WTC11 (cell line): ENCODE results near the gene GNS. TPM values are rescaled to one million over a fixed set of nuclear protein-coding genes. Genes with fewer than 3 reads are reported as not detected.

ENCODE experiments used
- ATAC-seq: fragments of 200-7000 bp; cut with Tn5 transposase; 2 replicates; pipeline ENCODE4 v1.10.0; 2021; ENCODE audit warnings: mild to moderate bottlenecking, moderate library complexity
- CTCF ChIA-PET: fragments of 300-600 bp; sonication (Branson Sonifier 250); formaldehyde crosslinking; loops from one replicate; lab custom pipeline; 2021; ENCODE audit warnings: antibody characterized with exemption; lab: Charles Lee
- POLR2A ChIA-PET: fragments of 350-600 bp; sonication (Branson Sonifier 250); formaldehyde crosslinking; loops from one replicate; lab custom pipeline; 2021; ENCODE audit warnings: antibody characterized with exemption; lab: Charles Lee
- DNase-seq: peaks from one replicate; pipeline ENCODE4 v3.0.0; 2021; ENCODE audit warnings: low spot score
- H3K27ac Mint-ChIP-seq: 2 replicates; pipeline ENCODE4 v1.8.0; 2021; ENCODE audit warnings: mixed read lengths
- H3K27me3 Mint-ChIP-seq: 2 replicates; pipeline ENCODE4 v1.8.0; 2021; ENCODE audit warnings: low read depth, mild to moderate bottlenecking, moderate library complexity, mixed read lengths
- H3K36me3 Mint-ChIP-seq: 2 replicates; pipeline ENCODE4 v1.8.0; 2021; ENCODE audit warnings: mixed read lengths
- H3K4me1 Mint-ChIP-seq: 2 replicates; pipeline ENCODE4 v1.8.0; 2022; ENCODE audit warnings: mixed read lengths
- H3K4me3 Mint-ChIP-seq: 2 replicates; pipeline ENCODE4 v1.8.0; 2021; ENCODE audit warnings: mild to moderate bottlenecking, moderate library complexity, mixed read lengths
- H3K9me3 Mint-ChIP-seq: 2 replicates; pipeline ENCODE4 v1.8.0; 2021; ENCODE audit warnings: mixed read lengths
- GRHL2 ChIP-seq: fragments of 250-450 bp; sonication (Bioruptor Pico); IDR thresholded peaks from 2 replicates; pipeline ENCODE4 v1.8.0; 2022; ENCODE audit warnings: mild to moderate bottlenecking, moderate library complexity; ENCODE audit not compliant: insufficient replicate concordance, severe bottlenecking
- RELA ChIP-seq: sonication (generic); formaldehyde crosslinking; IDR thresholded peaks from 2 replicates; pipeline ENCODE4 v1.8.1; 2022; ENCODE audit warnings: missing genetic modification reagents, mild to moderate bottlenecking, borderline replicate concordance
- ZBTB21 ChIP-seq: sonication (generic); formaldehyde crosslinking; IDR thresholded peaks from 2 replicates; pipeline ENCODE4 v1.8.1; 2023; ENCODE audit warnings: mild to moderate bottlenecking, missing genetic modification reagents, borderline replicate concordance
- ZNF232 ChIP-seq: sonication (generic); formaldehyde crosslinking; IDR thresholded peaks from 2 replicates; pipeline ENCODE4 v1.8.0; 2022; ENCODE audit warnings: mild to moderate bottlenecking, missing genetic modification reagents
- ZNF416 ChIP-seq: fragments of 250-450 bp; sonication (Bioruptor Pico); IDR thresholded peaks from 2 replicates; pipeline ENCODE4 v1.9.0; 2021; ENCODE audit warnings: mild to moderate bottlenecking, inconsistent platforms
- total RNA-seq: library from RNA; stranded (reverse); gene quantifications from 3 replicates; pipeline ENCODE4 v1.2.3, GENCODE V29; 2021
- TF ChIP-seq, protein P1 (sequence below): fragments of 250-450 bp; sonication (Bioruptor Pico); IDR thresholded peaks from 2 replicates; pipeline ENCODE4 v2.1.2; 2022; ENCODE audit warnings: mild to moderate bottlenecking, moderate library complexity
- TF ChIP-seq, protein P2 (sequence below): sonication (generic); formaldehyde crosslinking; IDR thresholded peaks from 2 replicates; pipeline ENCODE4 v1.8.1; 2022; ENCODE audit warnings: mild to moderate bottlenecking, missing genetic modification reagents, moderate library complexity, borderline replicate concordance
- TF ChIP-seq, protein P3 (sequence below): sonication (generic); formaldehyde crosslinking; IDR thresholded peaks from 2 replicates; pipeline ENCODE4 v1.8.0; 2022; ENCODE audit warnings: mild to moderate bottlenecking, missing genetic modification reagents
- TF ChIP-seq, protein P4 (sequence below): sonication (generic); formaldehyde crosslinking; IDR thresholded peaks from 2 replicates; pipeline ENCODE4 v1.8.1; 2023; ENCODE audit warnings: mild to moderate bottlenecking, missing genetic modification reagents
- TF ChIP-seq, protein P5 (sequence below): sonication (generic); formaldehyde crosslinking; conservative IDR thresholded peaks from 2 replicates; pipeline ENCODE4 v1.8.1; 2022; ENCODE audit warnings: mild to moderate bottlenecking, missing genetic modification reagents
- TF ChIP-seq, protein P6 (sequence below): fragments of 250-450 bp; sonication (Bioruptor Pico); IDR thresholded peaks from 2 replicates; pipeline ENCODE4 v1.9.0; 2021; ENCODE audit warnings: moderate library complexity, mild to moderate bottlenecking, inconsistent platforms, borderline replicate concordance
- TF ChIP-seq, protein P7 (sequence below): sonication (generic); formaldehyde crosslinking; IDR thresholded peaks from 2 replicates; pipeline ENCODE4 v1.8.0; 2023; ENCODE audit warnings: missing genetic modification reagents, mild to moderate bottlenecking, borderline replicate concordance
- TF ChIP-seq, protein P8 (sequence below): sonication (generic); formaldehyde crosslinking; IDR thresholded peaks from 2 replicates; pipeline ENCODE4 v1.8.0; 2022; ENCODE audit warnings: mild to moderate bottlenecking, missing genetic modification reagents
- TF ChIP-seq, protein P9 (sequence below): sonication (generic); formaldehyde crosslinking; IDR thresholded peaks from 2 replicates; pipeline ENCODE4 v1.8.0; 2023; ENCODE audit warnings: mild to moderate bottlenecking, missing genetic modification reagents

Gene GNS
- total RNA-seq, 1 experiment from 2014 or later, result 24.7 TPM

DNA sequence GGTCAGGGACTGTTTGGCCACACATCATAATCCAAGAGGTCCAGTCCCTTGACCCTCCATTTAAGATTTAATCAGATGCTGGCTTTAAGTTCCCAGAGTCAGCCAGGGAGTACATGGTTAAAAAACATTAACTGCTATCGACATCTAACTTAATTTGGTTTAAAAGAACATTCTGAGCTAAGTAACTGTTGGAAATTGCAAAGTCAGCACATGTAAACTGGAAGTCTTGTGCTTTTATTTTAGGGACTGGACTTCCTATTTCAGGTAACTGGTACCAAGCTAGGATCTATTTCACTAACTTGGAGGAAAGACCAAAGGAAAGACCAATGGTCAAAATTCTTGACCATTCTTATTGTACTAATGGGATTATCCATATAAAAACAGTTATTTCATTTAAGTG, 40.6 kb downstream of the GNS start:
- TF ChIP-seq, protein P1, sequence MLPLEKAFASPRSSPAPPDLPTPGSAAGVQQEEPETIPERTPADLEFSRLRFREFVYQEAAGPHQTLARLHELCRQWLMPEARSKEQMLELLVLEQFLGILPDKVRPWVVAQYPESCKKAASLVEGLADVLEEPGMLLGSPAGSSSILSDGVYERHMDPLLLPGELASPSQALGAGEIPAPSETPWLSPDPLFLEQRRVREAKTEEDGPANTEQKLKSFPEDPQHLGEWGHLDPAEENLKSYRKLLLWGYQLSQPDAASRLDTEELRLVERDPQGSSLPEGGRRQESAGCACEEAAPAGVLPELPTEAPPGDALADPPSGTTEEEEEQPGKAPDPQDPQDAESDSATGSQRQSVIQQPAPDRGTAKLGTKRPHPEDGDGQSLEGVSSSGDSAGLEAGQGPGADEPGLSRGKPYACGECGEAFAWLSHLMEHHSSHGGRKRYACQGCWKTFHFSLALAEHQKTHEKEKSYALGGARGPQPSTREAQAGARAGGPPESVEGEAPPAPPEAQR, result no peak
- no peak for TF ChIP-seq ZNF232 (CRISPR knock-in tag)
- no peak for TF ChIP-seq RELA
- no peak for TF ChIP-seq ZBTB21
- DNase-seq, result no peak
- Mint-ChIP-seq H3K4me3 (no peak overlapping the region), H3K36me3 (peaks cover 36% of the 10 kb centered on the region), H3K9me3 (no peaks in the 10 kb centered on the region), H3K27me3 (no peaks in the 10 kb centered on the region), H3K27ac (no peak overlapping the region), H3K4me1 (no peaks in the 10 kb centered on the region)
- ATAC-seq, result no peak
- ChIA-PET POLR2A (no interaction called here), CTCF (no interaction called here)

DNA sequence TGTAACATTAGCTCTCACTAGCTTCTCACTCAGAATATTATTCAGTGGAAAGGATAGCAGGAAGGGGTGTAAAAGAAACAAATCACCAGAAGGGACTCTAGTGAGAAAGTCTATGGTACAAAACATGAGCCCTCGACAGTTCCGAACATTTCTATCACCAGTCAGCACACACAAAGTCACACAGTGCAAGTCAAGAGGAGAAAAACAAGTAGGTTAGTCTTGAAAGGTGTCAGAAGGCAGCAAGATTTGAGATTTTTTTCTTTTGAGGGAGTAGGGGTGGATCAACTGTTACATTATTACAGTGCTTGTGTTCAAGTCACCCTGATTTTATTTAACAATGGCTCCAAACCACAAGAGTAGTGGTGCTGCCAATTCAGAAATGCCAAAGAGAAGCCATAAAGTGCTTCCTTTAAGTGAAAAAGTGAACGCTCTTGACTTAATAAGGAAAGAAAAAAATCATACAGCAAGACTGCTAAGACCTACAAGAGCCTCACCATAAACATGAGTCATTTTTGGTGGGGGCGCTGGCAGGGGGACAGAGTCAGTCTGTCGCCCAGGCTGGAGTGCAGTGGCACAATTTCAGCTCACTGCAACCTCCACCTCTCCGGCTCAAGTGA, 42.3 kb downstream of the GNS start:
- ChIA-PET CTCF (no interaction called here), POLR2A (no interaction called here)
- H3K9me3 Mint-ChIP-seq, result no peaks in the 10 kb centered on the region
- H3K4me1 Mint-ChIP-seq, result no peaks in the 10 kb centered on the region
- no peak overlapping the region for H3K4me3 Mint-ChIP-seq
- H3K36me3 Mint-ChIP-seq, result peaks cover 30% of the 10 kb centered on the region
- ATAC-seq (no peak), DNase-seq (no peak)
- TF ChIP-seq, protein P2, sequence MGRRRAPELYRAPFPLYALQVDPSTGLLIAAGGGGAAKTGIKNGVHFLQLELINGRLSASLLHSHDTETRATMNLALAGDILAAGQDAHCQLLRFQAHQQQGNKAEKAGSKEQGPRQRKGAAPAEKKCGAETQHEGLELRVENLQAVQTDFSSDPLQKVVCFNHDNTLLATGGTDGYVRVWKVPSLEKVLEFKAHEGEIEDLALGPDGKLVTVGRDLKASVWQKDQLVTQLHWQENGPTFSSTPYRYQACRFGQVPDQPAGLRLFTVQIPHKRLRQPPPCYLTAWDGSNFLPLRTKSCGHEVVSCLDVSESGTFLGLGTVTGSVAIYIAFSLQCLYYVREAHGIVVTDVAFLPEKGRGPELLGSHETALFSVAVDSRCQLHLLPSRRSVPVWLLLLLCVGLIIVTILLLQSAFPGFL (CRISPR knock-in tag), result no peak
- TF ChIP-seq, protein P3, sequence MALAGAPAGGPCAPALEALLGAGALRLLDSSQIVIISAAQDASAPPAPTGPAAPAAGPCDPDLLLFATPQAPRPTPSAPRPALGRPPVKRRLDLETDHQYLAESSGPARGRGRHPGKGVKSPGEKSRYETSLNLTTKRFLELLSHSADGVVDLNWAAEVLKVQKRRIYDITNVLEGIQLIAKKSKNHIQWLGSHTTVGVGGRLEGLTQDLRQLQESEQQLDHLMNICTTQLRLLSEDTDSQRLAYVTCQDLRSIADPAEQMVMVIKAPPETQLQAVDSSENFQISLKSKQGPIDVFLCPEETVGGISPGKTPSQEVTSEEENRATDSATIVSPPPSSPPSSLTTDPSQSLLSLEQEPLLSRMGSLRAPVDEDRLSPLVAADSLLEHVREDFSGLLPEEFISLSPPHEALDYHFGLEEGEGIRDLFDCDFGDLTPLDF (CRISPR knock-in tag), result no peak
- TF ChIP-seq, protein P4, sequence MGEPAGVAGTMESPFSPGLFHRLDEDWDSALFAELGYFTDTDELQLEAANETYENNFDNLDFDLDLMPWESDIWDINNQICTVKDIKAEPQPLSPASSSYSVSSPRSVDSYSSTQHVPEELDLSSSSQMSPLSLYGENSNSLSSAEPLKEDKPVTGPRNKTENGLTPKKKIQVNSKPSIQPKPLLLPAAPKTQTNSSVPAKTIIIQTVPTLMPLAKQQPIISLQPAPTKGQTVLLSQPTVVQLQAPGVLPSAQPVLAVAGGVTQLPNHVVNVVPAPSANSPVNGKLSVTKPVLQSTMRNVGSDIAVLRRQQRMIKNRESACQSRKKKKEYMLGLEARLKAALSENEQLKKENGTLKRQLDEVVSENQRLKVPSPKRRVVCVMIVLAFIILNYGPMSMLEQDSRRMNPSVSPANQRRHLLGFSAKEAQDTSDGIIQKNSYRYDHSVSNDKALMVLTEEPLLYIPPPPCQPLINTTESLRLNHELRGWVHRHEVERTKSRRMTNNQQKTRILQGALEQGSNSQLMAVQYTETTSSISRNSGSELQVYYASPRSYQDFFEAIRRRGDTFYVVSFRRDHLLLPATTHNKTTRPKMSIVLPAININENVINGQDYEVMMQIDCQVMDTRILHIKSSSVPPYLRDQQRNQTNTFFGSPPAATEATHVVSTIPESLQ (CRISPR knock-in tag), result no peak
- H3K27me3 Mint-ChIP-seq, result no peaks in the 10 kb centered on the region
- no peak overlapping the region for H3K27ac Mint-ChIP-seq

DNA sequence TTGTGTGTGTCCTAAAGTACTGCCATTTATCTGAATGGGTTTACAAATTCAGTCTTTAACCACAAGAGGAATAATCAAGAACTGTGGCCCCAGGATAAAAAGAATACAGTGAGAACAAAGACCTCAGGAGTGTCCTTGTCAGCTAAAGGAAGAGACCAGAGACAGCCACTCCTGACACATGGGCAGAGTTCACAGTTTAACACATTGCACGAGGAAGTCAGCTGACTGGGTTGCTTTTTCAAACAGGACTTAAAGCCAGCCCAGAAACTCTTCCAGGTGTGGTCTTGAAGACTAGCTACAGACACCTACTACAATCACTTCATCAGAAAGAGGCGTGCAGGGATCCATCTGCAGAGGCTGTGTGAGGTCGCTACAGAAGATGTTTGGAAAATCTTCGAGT, 42.8 kb downstream of the GNS start:
- POLR2A ChIA-PET, result no interaction called here
- TF ChIP-seq, protein P5, sequence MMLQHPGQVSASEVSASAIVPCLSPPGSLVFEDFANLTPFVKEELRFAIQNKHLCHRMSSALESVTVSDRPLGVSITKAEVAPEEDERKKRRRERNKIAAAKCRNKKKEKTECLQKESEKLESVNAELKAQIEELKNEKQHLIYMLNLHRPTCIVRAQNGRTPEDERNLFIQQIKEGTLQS, result no peak
- TF ChIP-seq, protein P6, sequence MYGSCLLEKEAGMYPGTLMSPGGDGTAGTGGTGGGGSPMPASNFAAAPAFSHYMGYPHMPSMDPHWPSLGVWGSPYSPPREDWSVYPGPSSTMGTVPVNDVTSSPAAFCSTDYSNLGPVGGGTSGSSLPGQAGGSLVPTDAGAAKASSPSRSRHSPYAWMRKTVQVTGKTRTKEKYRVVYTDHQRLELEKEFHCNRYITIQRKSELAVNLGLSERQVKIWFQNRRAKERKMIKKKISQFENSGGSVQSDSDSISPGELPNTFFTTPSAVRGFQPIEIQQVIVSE (CRISPR knock-in tag), result no peak
- TF ChIP-seq, protein P7, sequence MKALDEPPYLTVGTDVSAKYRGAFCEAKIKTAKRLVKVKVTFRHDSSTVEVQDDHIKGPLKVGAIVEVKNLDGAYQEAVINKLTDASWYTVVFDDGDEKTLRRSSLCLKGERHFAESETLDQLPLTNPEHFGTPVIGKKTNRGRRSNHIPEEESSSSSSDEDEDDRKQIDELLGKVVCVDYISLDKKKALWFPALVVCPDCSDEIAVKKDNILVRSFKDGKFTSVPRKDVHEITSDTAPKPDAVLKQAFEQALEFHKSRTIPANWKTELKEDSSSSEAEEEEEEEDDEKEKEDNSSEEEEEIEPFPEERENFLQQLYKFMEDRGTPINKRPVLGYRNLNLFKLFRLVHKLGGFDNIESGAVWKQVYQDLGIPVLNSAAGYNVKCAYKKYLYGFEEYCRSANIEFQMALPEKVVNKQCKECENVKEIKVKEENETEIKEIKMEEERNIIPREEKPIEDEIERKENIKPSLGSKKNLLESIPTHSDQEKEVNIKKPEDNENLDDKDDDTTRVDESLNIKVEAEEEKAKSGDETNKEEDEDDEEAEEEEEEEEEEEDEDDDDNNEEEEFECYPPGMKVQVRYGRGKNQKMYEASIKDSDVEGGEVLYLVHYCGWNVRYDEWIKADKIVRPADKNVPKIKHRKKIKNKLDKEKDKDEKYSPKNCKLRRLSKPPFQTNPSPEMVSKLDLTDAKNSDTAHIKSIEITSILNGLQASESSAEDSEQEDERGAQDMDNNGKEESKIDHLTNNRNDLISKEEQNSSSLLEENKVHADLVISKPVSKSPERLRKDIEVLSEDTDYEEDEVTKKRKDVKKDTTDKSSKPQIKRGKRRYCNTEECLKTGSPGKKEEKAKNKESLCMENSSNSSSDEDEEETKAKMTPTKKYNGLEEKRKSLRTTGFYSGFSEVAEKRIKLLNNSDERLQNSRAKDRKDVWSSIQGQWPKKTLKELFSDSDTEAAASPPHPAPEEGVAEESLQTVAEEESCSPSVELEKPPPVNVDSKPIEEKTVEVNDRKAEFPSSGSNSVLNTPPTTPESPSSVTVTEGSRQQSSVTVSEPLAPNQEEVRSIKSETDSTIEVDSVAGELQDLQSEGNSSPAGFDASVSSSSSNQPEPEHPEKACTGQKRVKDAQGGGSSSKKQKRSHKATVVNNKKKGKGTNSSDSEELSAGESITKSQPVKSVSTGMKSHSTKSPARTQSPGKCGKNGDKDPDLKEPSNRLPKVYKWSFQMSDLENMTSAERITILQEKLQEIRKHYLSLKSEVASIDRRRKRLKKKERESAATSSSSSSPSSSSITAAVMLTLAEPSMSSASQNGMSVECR (CRISPR knock-in tag), result no peak
- TF ChIP-seq, protein P8, sequence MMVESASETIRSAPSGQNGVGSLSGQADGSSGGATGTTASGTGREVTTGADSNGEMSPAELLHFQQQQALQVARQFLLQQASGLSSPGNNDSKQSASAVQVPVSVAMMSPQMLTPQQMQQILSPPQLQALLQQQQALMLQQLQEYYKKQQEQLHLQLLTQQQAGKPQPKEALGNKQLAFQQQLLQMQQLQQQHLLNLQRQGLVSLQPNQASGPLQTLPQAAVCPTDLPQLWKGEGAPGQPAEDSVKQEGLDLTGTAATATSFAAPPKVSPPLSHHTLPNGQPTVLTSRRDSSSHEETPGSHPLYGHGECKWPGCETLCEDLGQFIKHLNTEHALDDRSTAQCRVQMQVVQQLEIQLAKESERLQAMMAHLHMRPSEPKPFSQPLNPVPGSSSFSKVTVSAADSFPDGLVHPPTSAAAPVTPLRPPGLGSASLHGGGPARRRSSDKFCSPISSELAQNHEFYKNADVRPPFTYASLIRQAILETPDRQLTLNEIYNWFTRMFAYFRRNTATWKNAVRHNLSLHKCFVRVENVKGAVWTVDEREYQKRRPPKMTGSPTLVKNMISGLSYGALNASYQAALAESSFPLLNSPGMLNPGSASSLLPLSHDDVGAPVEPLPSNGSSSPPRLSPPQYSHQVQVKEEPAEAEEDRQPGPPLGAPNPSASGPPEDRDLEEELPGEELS (CRISPR knock-in tag), result no peak
- no peak for TF ChIP-seq ZNF416 (CRISPR knock-in tag)
- TF ChIP-seq, protein P9, sequence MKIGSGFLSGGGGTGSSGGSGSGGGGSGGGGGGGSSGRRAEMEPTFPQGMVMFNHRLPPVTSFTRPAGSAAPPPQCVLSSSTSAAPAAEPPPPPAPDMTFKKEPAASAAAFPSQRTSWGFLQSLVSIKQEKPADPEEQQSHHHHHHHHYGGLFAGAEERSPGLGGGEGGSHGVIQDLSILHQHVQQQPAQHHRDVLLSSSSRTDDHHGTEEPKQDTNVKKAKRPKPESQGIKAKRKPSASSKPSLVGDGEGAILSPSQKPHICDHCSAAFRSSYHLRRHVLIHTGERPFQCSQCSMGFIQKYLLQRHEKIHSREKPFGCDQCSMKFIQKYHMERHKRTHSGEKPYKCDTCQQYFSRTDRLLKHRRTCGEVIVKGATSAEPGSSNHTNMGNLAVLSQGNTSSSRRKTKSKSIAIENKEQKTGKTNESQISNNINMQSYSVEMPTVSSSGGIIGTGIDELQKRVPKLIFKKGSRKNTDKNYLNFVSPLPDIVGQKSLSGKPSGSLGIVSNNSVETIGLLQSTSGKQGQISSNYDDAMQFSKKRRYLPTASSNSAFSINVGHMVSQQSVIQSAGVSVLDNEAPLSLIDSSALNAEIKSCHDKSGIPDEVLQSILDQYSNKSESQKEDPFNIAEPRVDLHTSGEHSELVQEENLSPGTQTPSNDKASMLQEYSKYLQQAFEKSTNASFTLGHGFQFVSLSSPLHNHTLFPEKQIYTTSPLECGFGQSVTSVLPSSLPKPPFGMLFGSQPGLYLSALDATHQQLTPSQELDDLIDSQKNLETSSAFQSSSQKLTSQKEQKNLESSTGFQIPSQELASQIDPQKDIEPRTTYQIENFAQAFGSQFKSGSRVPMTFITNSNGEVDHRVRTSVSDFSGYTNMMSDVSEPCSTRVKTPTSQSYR (CRISPR knock-in tag), result no peak
- no peak for TF ChIP-seq GRHL2 (CRISPR knock-in tag)

More for the DNA sequence above, 42.8 kb downstream of the GNS start:
- no peaks in the 10 kb centered on the region for H3K9me3 Mint-ChIP-seq
- no peak for ATAC-seq
- H3K4me3 Mint-ChIP-seq, result no peak overlapping the region
- CTCF ChIA-PET, result interaction anchor here (0.6 kb wide), 1 partner anchor 167 kb away, joined by 3 read pairs; no protein-coding TSS in a partner anchor
- peaks cover 28% of the 10 kb centered on the region for H3K36me3 Mint-ChIP-seq
- no peaks in the 10 kb centered on the region for H3K4me1 Mint-ChIP-seq
- no peak overlapping the region for H3K27ac Mint-ChIP-seq
- no peak for DNase-seq
- no peaks in the 10 kb centered on the region for H3K27me3 Mint-ChIP-seq
